Measurements from ENCODE around the gene GCN1. TPM values are rescaled to one million over a fixed set of nuclear protein-coding genes. Genes with fewer than 3 reads are reported as not detected.

GCN1 gene
- total RNA-seq, 2 experiments from 2014 or later = 153 to 160 TPM

Other genes starting within 250 kb of the GCN1 start
- gene BICDL1, start 205.5 kb downstream of the GCN1 start, total RNA-seq = 100 to 1,000 TPM in 1 of 2 experiments, 10 to 100 TPM in 1; 96.2 to 103 TPM
- gene RAB35, start 78.0 kb downstream of the GCN1 start, total RNA-seq = 10 to 100 TPM; 71.2 to 71.3 TPM
- gene RPLP0, start 6.4 kb upstream of the GCN1 start, total RNA-seq = 1,000 to 10,000 TPM; 3,993 to 4,133 TPM
- gene PXN, start 71.0 kb upstream of the GCN1 start, total RNA-seq = 10 to 100 TPM; 33.0 to 39.1 TPM
- gene RNU4-2, start 97.2 kb upstream of the GCN1 start, total RNA-seq = 1,000 to 10,000 TPM; 1,157 to 1,321 TPM
- 100 to 1,000 TPM; 620 to 702 TPM for gene RNU4-1, start 98.5 kb upstream of the GCN1 start, total RNA-seq
- gene SIRT4, start 107.6 kb upstream of the GCN1 start, total RNA-seq = 1 to 10 TPM; 2.5 to 3.7 TPM
- gene PLA2G1B, start 133.1 kb upstream of the GCN1 start, total RNA-seq = not detected
- under 1 TPM; 0.17 to 0.21 TPM for gene MSI1, start 174.4 kb upstream of the GCN1 start, total RNA-seq
- gene COX6A1, start 243.4 kb upstream of the GCN1 start, total RNA-seq = 100 to 1,000 TPM; 494 TPM

Measured in activated CD8-positive, alpha-beta memory T cell treated with anti-CD3 and anti-CD28 coated beads for 36 hours (primary cell).